HepG2 (cell line): Measurements from ENCODE around the gene ARHGAP9. TPM values are rescaled to one million over a fixed set of nuclear protein-coding genes. Genes with fewer than 3 reads are reported as not detected.

Source experiments
- POLR2AphosphoS2 ChIP-seq: IDR thresholded peaks from 2 replicates; pipeline ENCODE4 v1.6.1; 2011; ENCODE audit warnings: low read depth, low read length, improper control_type of control experiment
- RXRA ChIP-seq: sonication (generic); formaldehyde crosslinking; IDR thresholded peaks from 2 replicates; pipeline ENCODE4 v1.5.1; 2020; ENCODE audit warnings: missing genetic modification reagents
- STAG1 ChIP-seq: sonication (generic); formaldehyde crosslinking; IDR thresholded peaks from 2 replicates; pipeline ENCODE4 v1.4.0; 2020; ENCODE audit warnings: missing genetic modification reagents
- TCF7 ChIP-seq: sonication (generic); IDR thresholded peaks from 2 replicates; pipeline ENCODE4 v1.6.1; 2016; ENCODE audit warnings: antibody characterized with exemption, low read depth
- TCF7L2 ChIP-seq: IDR thresholded peaks from 2 replicates; pipeline ENCODE4 v1.6.1; 2011; ENCODE audit warnings: mild to moderate bottlenecking, low read depth, low read length, moderate library complexity
- ZBTB43 ChIP-seq: sonication (generic); formaldehyde crosslinking; conservative IDR thresholded peaks from 2 replicates; pipeline ENCODE4 v1.4.0; 2020; ENCODE audit warnings: missing genetic modification reagents
- ZHX1 ChIP-seq: sonication (generic); formaldehyde crosslinking; IDR thresholded peaks from 2 replicates; pipeline ENCODE4 v1.8.1; 2022; ENCODE audit warnings: low read depth, mild to moderate bottlenecking, missing genetic modification reagents
- ZMAT3 ChIP-seq: sonication (generic); formaldehyde crosslinking; conservative IDR thresholded peaks from 2 replicates; pipeline ENCODE4 v1.7.0; 2021; ENCODE audit warnings: missing genetic modification reagents
- ZNF274 ChIP-seq: sonication (generic); formaldehyde crosslinking; IDR thresholded peaks from 2 replicates; pipeline ENCODE4 v1.5.1; 2020; ENCODE audit warnings: mild to moderate bottlenecking, missing genetic modification reagents
- ZNF430 ChIP-seq: sonication (generic); formaldehyde crosslinking; IDR thresholded peaks from 2 replicates; pipeline ENCODE4 v1.9.0; 2021; ENCODE audit warnings: mild to moderate bottlenecking, missing genetic modification reagents
- ZNF609 ChIP-seq: sonication (generic); formaldehyde crosslinking; IDR thresholded peaks from 2 replicates; pipeline ENCODE4 v1.4.0; 2020; ENCODE audit warnings: mild to moderate bottlenecking, missing genetic modification reagents, borderline replicate concordance
- ZNF761 ChIP-seq: sonication (generic); formaldehyde crosslinking; conservative IDR thresholded peaks from 2 replicates; pipeline ENCODE4 v1.4.0; 2020; ENCODE audit warnings: mild to moderate bottlenecking, missing genetic modification reagents
- ZNF816 ChIP-seq: sonication (generic); formaldehyde crosslinking; IDR thresholded peaks from 2 replicates; pipeline ENCODE4 v1.8.0; 2022; ENCODE audit warnings: missing genetic modification reagents, mild to moderate bottlenecking, borderline replicate concordance
- polyA plus RNA-seq, 8 experiments: library from polyadenylated mRNA; depleted of rRNA in 3 of 8; stranded (reverse) in 7 of 8; unstranded in 1 of 8; fragments of >200 nt; fragmentation: Illumina TruSeq in 4 of 8; extraction: Trizol in 4 of 8; gene quantifications; 2 replicates each; pipeline versions ENCODE4 v1.2.1 to v1.2.3, GENCODE V29; 2011 to 2016; ENCODE audit warnings: low read depth in 4 of 8, missing spikeins in 1 of 8, mixed read lengths in 1 of 8; ENCODE audit not compliant: insufficient read depth in 1 of 8
- total RNA-seq, 5 experiments: library from RNA; depleted of rRNA; stranded (reverse); fragments of >200 nt; fragmentation: Illumina TruSeq; extraction: Trizol; gene quantifications; 2 replicates each; pipeline ENCODE4 v1.2.3, GENCODE V29; 2016; ENCODE audit warnings: low read depth in 1 of 5

Gene ARHGAP9
- total and polyA plus RNA-seq, 2 of the 13 experiments (the other 11 are each of a cell fraction or from before 2014, with no cell fraction given) = 0.18 to 1.2 TPM

- TF ChIP-seq ZBTB43 (peak; percentile 53; the same call in 1 of the 2 replicates), TCF7L2 (no peak; the same call in 1 of the 2 replicates), ZNF430 (CRISPR knock-in tag) (peak; percentile 76; the same call in 1 of the 2 replicates), TCF7 (peak; percentile 85), ZMAT3 (no peak), STAG1 (no peak), POLR2AphosphoS2 (no peak), RXRA (CRISPR knock-in tag) (peak; percentile 93), ZNF274 (CRISPR knock-in tag) (0 out of 2 replicates have a peak, but pooled peaks have one; percentile 28), ZNF609 (peak; percentile 87), ZNF816 (CRISPR knock-in tag) (0 out of 2 replicates have a peak, but pooled peaks have one; percentile 57), ZHX1 (no peak; the same call in 1 of the 2 replicates), ZNF761 (0 out of 2 replicates have a peak, but pooled peaks have one; percentile 41)
These were observed 42.6 kb upstream of the ARHGAP9 start, which contains the start of gene MBD6 (continued) for GRCh38 chr12:57522011-57522886.
